H9 (cell line): ENCODE data around the gene RABEP1. TPM values are rescaled to one million over a fixed set of nuclear protein-coding genes. Genes with fewer than 3 reads are reported as not detected.

Experiments
- DNase-seq: peaks from one replicate; pipeline ENCODE4 v3.0.0-alpha.2; 2017
- H2AFZ ChIP-seq: one replicate; pipeline ENCODE4 v1.6.1; 2013; ENCODE audit warnings: mild to moderate bottlenecking, low read length, control low read depth, moderate library complexity
- H2AK5ac ChIP-seq: 2 replicates; pipeline ENCODE4 v1.6.1; 2013; ENCODE audit warnings: low read length, control low read depth, mixed read lengths; ENCODE audit not compliant: insufficient read length
- H2BK120ac ChIP-seq: one replicate; pipeline ENCODE4 v1.6.1; 2013; ENCODE audit warnings: low read depth, mild to moderate bottlenecking, low read length, control low read depth, inconsistent platforms; ENCODE audit not compliant: poor library complexity, severe bottlenecking
- H2BK12ac ChIP-seq: 2 replicates; pipeline ENCODE4 v1.6.1; 2013; ENCODE audit warnings: low read length, control low read depth, mixed read lengths, low read depth; ENCODE audit not compliant: insufficient read length
- H2BK15ac ChIP-seq: 2 replicates; pipeline ENCODE4 v1.6.1; 2013; ENCODE audit warnings: low read depth, low read length, control low read depth
- H2BK20ac ChIP-seq: one replicate; pipeline ENCODE4 v1.6.1; 2013; ENCODE audit warnings: low read depth, mild to moderate bottlenecking, low read length, control low read depth, inconsistent platforms; ENCODE audit not compliant: poor library complexity, severe bottlenecking
- H2BK5ac ChIP-seq: 2 replicates; pipeline ENCODE4 v1.6.1; 2013; ENCODE audit warnings: low read length, control low read depth, mixed read lengths; ENCODE audit not compliant: insufficient read length
- H3K14ac ChIP-seq: 2 replicates; pipeline ENCODE4 v1.6.1; 2013; ENCODE audit warnings: low read length, control low read depth; ENCODE audit not compliant: insufficient read depth
- H3K18ac ChIP-seq: 2 replicates; pipeline ENCODE4 v1.6.1; 2013; ENCODE audit warnings: low read depth, mild to moderate bottlenecking, mixed read lengths, low read length, control low read depth; ENCODE audit not compliant: insufficient read length
- H3K23ac ChIP-seq: 2 replicates; pipeline ENCODE4 v1.6.1; 2013; ENCODE audit warnings: low read length, control low read depth, mixed read lengths, low read depth; ENCODE audit not compliant: insufficient read length
- H3K23me2 ChIP-seq: 2 replicates; pipeline ENCODE4 v1.6.1; 2013; ENCODE audit warnings: low read depth, mild to moderate bottlenecking, mixed read lengths, low read length, control low read depth; ENCODE audit not compliant: insufficient read length, poor library complexity, severe bottlenecking
- H3K27ac ChIP-seq: 2 replicates; pipeline ENCODE4 v1.5.1; 2013; ENCODE audit warnings: low read length, control low read depth, mixed read lengths, low read depth; ENCODE audit not compliant: insufficient read length
- H3K27me3 ChIP-seq: 2 replicates; pipeline ENCODE4 v1.6.1; 2013; ENCODE audit warnings: low read length, control low read depth, inconsistent platforms; ENCODE audit not compliant: insufficient read depth
- H3K4ac ChIP-seq: 2 replicates; pipeline ENCODE4 v1.6.1; 2013; ENCODE audit warnings: low read depth, mild to moderate bottlenecking, control low read depth, inconsistent platforms, low read length, moderate library complexity
- H3K4me1 ChIP-seq: 2 replicates; pipeline ENCODE4 v1.6.1; 2013; ENCODE audit warnings: low read length, control low read depth, inconsistent platforms; ENCODE audit not compliant: insufficient read depth
- H3K4me2 ChIP-seq: 2 replicates; pipeline ENCODE4 v1.6.1; 2013; ENCODE audit warnings: low read length, control low read depth, mixed read lengths; ENCODE audit not compliant: insufficient read length, insufficient read depth
- H3K56ac ChIP-seq: 2 replicates; pipeline ENCODE4 v1.6.1; 2013; ENCODE audit warnings: low read depth, mild to moderate bottlenecking, mixed read lengths, low read length, control low read depth; ENCODE audit not compliant: insufficient read length
- H3K79me1 ChIP-seq: 2 replicates; pipeline ENCODE4 v1.6.1; 2013; ENCODE audit warnings: low read depth, mild to moderate bottlenecking, moderate library complexity, low read length, control low read depth, inconsistent platforms; ENCODE audit not compliant: insufficient read depth, poor library complexity, severe bottlenecking
- H3K79me2 ChIP-seq: 2 replicates; pipeline ENCODE4 v1.6.1; 2013; ENCODE audit warnings: low read length, control low read depth, inconsistent platforms; ENCODE audit not compliant: insufficient read depth
- H3K9ac ChIP-seq: 2 replicates; pipeline ENCODE4 v1.6.1; 2013; ENCODE audit warnings: low read length, control low read depth, mixed read lengths; ENCODE audit not compliant: insufficient read length; ENCODE audit errors: extremely low read depth
- H3K9me3 ChIP-seq: one replicate; pipeline ENCODE4 v1.6.1; 2013; ENCODE audit warnings: low read depth, low read length, inconsistent platforms; ENCODE audit not compliant: control insufficient read depth
- H3T11ph ChIP-seq: one replicate; pipeline ENCODE4 v1.6.1; 2013; ENCODE audit warnings: mild to moderate bottlenecking, low read length, control low read depth, inconsistent platforms
- H4K20me1 ChIP-seq: one replicate; pipeline ENCODE4 v1.6.1; 2013; ENCODE audit not compliant: control insufficient read depth, insufficient read length, insufficient read depth
- H4K5ac ChIP-seq: 2 replicates; pipeline ENCODE4 v1.6.1; 2013; ENCODE audit warnings: low read depth, mild to moderate bottlenecking, mixed read lengths, low read length, control low read depth; ENCODE audit not compliant: insufficient read length
- H4K8ac ChIP-seq: replicated peaks from 2 replicates; pipeline ENCODE4 v1.6.1; 2013; ENCODE audit warnings: low read length, control low read depth, mixed read lengths, low read depth; ENCODE audit not compliant: insufficient read length
- H4K91ac ChIP-seq: 2 replicates; pipeline ENCODE4 v1.6.1; 2013; ENCODE audit warnings: low read depth, mild to moderate bottlenecking, moderate library complexity, mixed read lengths, low read length, control low read depth; ENCODE audit not compliant: insufficient read length
- H3K27ac Mint-ChIP-seq, 3 experiments: 2 replicates in 2 of 3; 3 replicates in 1 of 3; pipeline ENCODE4 v1.8.0; 2020 to 2021; ENCODE audit warnings: mixed read lengths in 3 of 3, mild to moderate bottlenecking in 1 of 3, moderate library complexity in 1 of 3
- H3K27me3 Mint-ChIP-seq: 2 replicates; pipeline ENCODE4 v1.8.0; 2021; ENCODE audit warnings: low read depth, mild to moderate bottlenecking, moderate library complexity, mixed read lengths
- H3K36me3 Mint-ChIP-seq, 3 experiments: 2 replicates in 2 of 3; 3 replicates in 1 of 3; pipeline ENCODE4 v1.8.0; 2020 to 2021; ENCODE audit warnings: low read depth in 3 of 3, mixed read lengths in 3 of 3; ENCODE audit not compliant: insufficient read depth in 1 of 3
- H3K4me1 Mint-ChIP-seq, 2 experiments: 2 replicates each; pipeline ENCODE4 v1.8.0; 2020; ENCODE audit warnings: mixed read lengths in 2 of 2
- H3K4me3 Mint-ChIP-seq, 2 experiments: 2 replicates in 1 of 2; 3 replicates in 1 of 2; pipeline ENCODE4 v1.8.0; 2020 to 2021; ENCODE audit warnings: mild to moderate bottlenecking in 2 of 2, mixed read lengths in 2 of 2, moderate library complexity in 1 of 2
- H3K9me3 Mint-ChIP-seq, 2 experiments: 2 replicates in 1 of 2; 3 replicates in 1 of 2; pipeline ENCODE4 v1.8.0; 2020; ENCODE audit warnings: mild to moderate bottlenecking in 2 of 2, mixed read lengths in 2 of 2, moderate library complexity in 1 of 2
- WGBS: extraction: QIAGEN DNeasy Blood & Tissue Kit; methylation state at CpG from one replicate; pipeline ENCODE4 v1.1.7; 2013; ENCODE audit warnings: missing lambda C conversion rate, low lambda C conversion rate, mixed read lengths; ENCODE audit not compliant: insufficient read length; ENCODE audit errors: extremely low coverage; 5-methylcytosine and 5-hydroxymethylcytosine counted together
- total RNA-seq: library from RNA; stranded (reverse); gene quantifications from 2 replicates; pipeline ENCODE4 v1.2.1, GENCODE V29; 2021
- TF ChIP-seq, protein P1 (sequence below): fragments of 200-600 bp; sonication (generic); conservative IDR thresholded peaks from 3 replicates; pipeline ENCODE4 v1.8.0; 2021; ENCODE audit warnings: antibody characterized with exemption, mild to moderate bottlenecking

The RABEP1 gene
- total RNA-seq, 1 experiment from 2014 or later = 46.9 TPM

- H3K4me3 Mint-ChIP-seq = no peak overlapping the region
- no peaks in the 10 kb centered on the region for H3K27me3 Mint-ChIP-seq
- H3K18ac ChIP-seq = no peak overlapping the region
- no peaks in the 10 kb centered on the region for H3K27me3 ChIP-seq
- no peak overlapping the region for H2AFZ ChIP-seq
- no CpG with 5 or more reads among the region's 6 CpGs for WGBS
- no peak overlapping the region for H2BK120ac ChIP-seq
- H3K23ac ChIP-seq = no peak overlapping the region
- no peaks in the 10 kb centered on the region for H3K9me3 Mint-ChIP-seq
- no peak overlapping the region for H2BK15ac ChIP-seq
- DNase-seq = no peak
- H3T11ph ChIP-seq = no peak overlapping the region
- no peak overlapping the region for H4K91ac ChIP-seq
- H2AK5ac ChIP-seq = no peak overlapping the region
- peaks cover 3% of the 10 kb centered on the region; the same call in 1 of the 2 replicates for H3K4me1 ChIP-seq
- no peaks in the 10 kb centered on the region for H3K9me3 ChIP-seq
- H4K5ac ChIP-seq = no peak overlapping the region
- H2BK12ac ChIP-seq = no peak overlapping the region
- H3K36me3 Mint-ChIP-seq = peaks cover 18 to 56% (median 46%) of the 10 kb centered on the region in 3 experiments; a peak in 6 of 7 replicates
- H3K27ac ChIP-seq = no peak overlapping the region
- H2BK5ac ChIP-seq = no peak overlapping the region
- no peak overlapping the region for H3K27ac Mint-ChIP-seq
- H2BK20ac ChIP-seq = no peak overlapping the region
- no peak overlapping the region for H3K14ac ChIP-seq
- TF ChIP-seq, protein P1, sequence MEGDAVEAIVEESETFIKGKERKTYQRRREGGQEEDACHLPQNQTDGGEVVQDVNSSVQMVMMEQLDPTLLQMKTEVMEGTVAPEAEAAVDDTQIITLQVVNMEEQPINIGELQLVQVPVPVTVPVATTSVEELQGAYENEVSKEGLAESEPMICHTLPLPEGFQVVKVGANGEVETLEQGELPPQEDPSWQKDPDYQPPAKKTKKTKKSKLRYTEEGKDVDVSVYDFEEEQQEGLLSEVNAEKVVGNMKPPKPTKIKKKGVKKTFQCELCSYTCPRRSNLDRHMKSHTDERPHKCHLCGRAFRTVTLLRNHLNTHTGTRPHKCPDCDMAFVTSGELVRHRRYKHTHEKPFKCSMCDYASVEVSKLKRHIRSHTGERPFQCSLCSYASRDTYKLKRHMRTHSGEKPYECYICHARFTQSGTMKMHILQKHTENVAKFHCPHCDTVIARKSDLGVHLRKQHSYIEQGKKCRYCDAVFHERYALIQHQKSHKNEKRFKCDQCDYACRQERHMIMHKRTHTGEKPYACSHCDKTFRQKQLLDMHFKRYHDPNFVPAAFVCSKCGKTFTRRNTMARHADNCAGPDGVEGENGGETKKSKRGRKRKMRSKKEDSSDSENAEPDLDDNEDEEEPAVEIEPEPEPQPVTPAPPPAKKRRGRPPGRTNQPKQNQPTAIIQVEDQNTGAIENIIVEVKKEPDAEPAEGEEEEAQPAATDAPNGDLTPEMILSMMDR = no peak
- no peaks in the 10 kb centered on the region for H3K79me1 ChIP-seq
- no peak overlapping the region for H3K4ac ChIP-seq
- H3K56ac ChIP-seq = no peak overlapping the region
- H3K79me2 ChIP-seq = no peaks in the 10 kb centered on the region
- H3K4me1 Mint-ChIP-seq = peaks cover 20 to 30% of the 10 kb centered on the region in 2 experiments
- no peak overlapping the region for H4K8ac ChIP-seq
- no peak overlapping the region for H3K9ac ChIP-seq
- H4K20me1 ChIP-seq = no peaks in the 10 kb centered on the region
- no peaks in the 10 kb centered on the region for H3K23me2 ChIP-seq
- H3K4me2 ChIP-seq = no peak overlapping the region
These were observed 83.7 kb downstream of the RABEP1 start for GRCh38 chr17:5365831-5366230.
